ENCODE data around the gene CDC45.

CDC45 gene

GRCh38 chr22:19517919-19518611, 38.3 kb downstream of the CDC45 start:
- H3K9ac ChIP-seq (ENCODE audit: low read depth, low read length, poor library complexity, severe bottlenecking), result no peak overlapping the region
- peaks cover 31% of the 10 kb centered on the region for H3K4me1 ChIP-seq (ENCODE audit: insufficient read depth, low read length, poor library complexity, severe bottlenecking)
- H3K4me2 ChIP-seq (ENCODE audit: low read depth, low read length, poor library complexity, severe bottlenecking), result no peak overlapping the region
- peaks cover 31% of the 10 kb centered on the region for H4K20me1 ChIP-seq (ENCODE audit: insufficient read depth, low read length, poor library complexity, severe bottlenecking)
- peaks cover 7% of the 10 kb centered on the region for H3K27me3 ChIP-seq (ENCODE audit: insufficient read depth, low read length, poor library complexity, severe bottlenecking)
- H3K9me2 ChIP-seq (replicated peaks; ENCODE audit: low read depth, low read length), result no peaks in the 10 kb centered on the region
- no peak overlapping the region for H2AFZ ChIP-seq (ENCODE audit: low read length)
- H3F3A ChIP-seq (ENCODE audit: low read depth), result 0 out of 2 replicates have a peak, but pooled peaks cover 8% of the 10 kb centered on the region
- TF ChIP-seq CTCF (conservative IDR thresholded peaks at IDR 0.05; ENCODE audit: low read length) (no peak), EZH2phosphoT487 (IDR thresholded peaks at IDR 0.05; ENCODE audit: borderline replicate concordance) (no peak)
- H3K36me3 ChIP-seq (ENCODE audit: insufficient read depth, low read length), result peaks cover 20% of the 10 kb centered on the region; the same call in 1 of the 2 replicates
- H3K4me3 ChIP-seq (ENCODE audit: low read length, poor library complexity, severe bottlenecking), result no peak overlapping the region
- H3K79me2 ChIP-seq (ENCODE audit: insufficient read depth, low read length), result peaks cover 38% of the 10 kb centered on the region
- no peaks in the 10 kb centered on the region for H3K9me3 ChIP-seq (ENCODE audit: insufficient read depth, low read depth, low read length)

GRCh38 chr22:19518635-19519034, 38.9 kb downstream of the CDC45 start:
- H4K20me1 ChIP-seq (ENCODE audit: insufficient read depth, low read length, poor library complexity, severe bottlenecking), result peaks cover 37% of the 10 kb centered on the region
- H2AFZ ChIP-seq (ENCODE audit: low read length), result no peak overlapping the region
- H3K9me3 ChIP-seq (ENCODE audit: insufficient read depth, low read depth, low read length), result no peaks in the 10 kb centered on the region
- H3K4me1 ChIP-seq (ENCODE audit: insufficient read depth, low read length, poor library complexity, severe bottlenecking), result peaks cover 28% of the 10 kb centered on the region
- H3K4me2 ChIP-seq (ENCODE audit: low read depth, low read length, poor library complexity, severe bottlenecking), result no peak overlapping the region
- no peaks in the 10 kb centered on the region for H3K9me2 ChIP-seq (replicated peaks; ENCODE audit: low read depth, low read length)
- no peak overlapping the region for H3K9ac ChIP-seq (ENCODE audit: low read depth, low read length, poor library complexity, severe bottlenecking)
- peaks cover 20% of the 10 kb centered on the region; the same call in 1 of the 2 replicates for H3K36me3 ChIP-seq (ENCODE audit: insufficient read depth, low read length)
- peaks cover 13% of the 10 kb centered on the region for H3K27me3 ChIP-seq (ENCODE audit: insufficient read depth, low read length, poor library complexity, severe bottlenecking)
- 0 out of 2 replicates have a peak, but pooled peaks cover 8% of the 10 kb centered on the region for H3F3A ChIP-seq (ENCODE audit: low read depth)
- H3K4me3 ChIP-seq (ENCODE audit: low read length, poor library complexity, severe bottlenecking), result no peak overlapping the region
- TF ChIP-seq EZH2phosphoT487 (IDR thresholded peaks at IDR 0.05; ENCODE audit: borderline replicate concordance), result no peak
- TF ChIP-seq CTCF (conservative IDR thresholded peaks at IDR 0.05; ENCODE audit: low read length), result no peak
- peaks cover 43% of the 10 kb centered on the region for H3K79me2 ChIP-seq (ENCODE audit: insufficient read depth, low read length)

GRCh38 chr22:19519041-19519926, 39.6 kb downstream of the CDC45 start:
- Histone ChIP-seq H3K9me3 (ENCODE audit: insufficient read depth, low read depth, low read length) (no peaks in the 10 kb centered on the region), H3K4me3 (ENCODE audit: low read length, poor library complexity, severe bottlenecking) (no peak overlapping the region), H3K36me3 (ENCODE audit: insufficient read depth, low read length) (peaks cover 14% of the 10 kb centered on the region; the same call in 1 of the 2 replicates), H3K79me2 (ENCODE audit: insufficient read depth, low read length) (peaks cover 49% of the 10 kb centered on the region), H3F3A (ENCODE audit: low read depth) (0 out of 2 replicates have a peak, but pooled peaks cover 8% of the 10 kb centered on the region), H3K9me2 (replicated peaks; ENCODE audit: low read depth, low read length) (no peaks in the 10 kb centered on the region), H3K4me2 (ENCODE audit: low read depth, low read length, poor library complexity, severe bottlenecking) (peak overlapping the region; percentile 87), H3K4me1 (ENCODE audit: insufficient read depth, low read length, poor library complexity, severe bottlenecking) (peaks cover 27% of the 10 kb centered on the region), H4K20me1 (ENCODE audit: insufficient read depth, low read length, poor library complexity, severe bottlenecking) (peaks cover 41% of the 10 kb centered on the region), H3K9ac (ENCODE audit: low read depth, low read length, poor library complexity, severe bottlenecking) (no peak overlapping the region), H2AFZ (ENCODE audit: low read length) (no peak overlapping the region), H3K27me3 (ENCODE audit: insufficient read depth, low read length, poor library complexity, severe bottlenecking) (peaks cover 13% of the 10 kb centered on the region)
- no peak for TF ChIP-seq EZH2phosphoT487 (IDR thresholded peaks at IDR 0.05; ENCODE audit: borderline replicate concordance)
- no peak for TF ChIP-seq CTCF (conservative IDR thresholded peaks at IDR 0.05; ENCODE audit: low read length)
